Epithelial cell of proximal tubule (primary cell): Measurements from ENCODE around the gene SLC23A2. TPM values are rescaled to one million over a fixed set of nuclear protein-coding genes. Genes with fewer than 3 reads are reported as not detected.

Experiments used
- DNase-seq: peaks from one replicate; pipeline ENCODE4 v3.0.0-alpha.2; 2011; ENCODE audit warnings: low read depth
- H3K4me3 ChIP-seq: 2 replicates; pipeline ENCODE4 v1.5.1; 2011; ENCODE audit warnings: low read depth, mild to moderate bottlenecking, low read length
- total RNA-seq: library from RNA; depleted of rRNA; stranded (reverse); fragments of >200 nt; gene quantifications from 2 replicates; pipeline ENCODE4 v1.2.3, GENCODE V29; 2015
- TF ChIP-seq, protein P1 (sequence below): conservative IDR thresholded peaks from 2 replicates; pipeline ENCODE4 v1.5.1; 2012; ENCODE audit warnings: low read depth, mild to moderate bottlenecking, low read length

The SLC23A2 gene
- total RNA-seq, 1 donor from 2014 or later: 5.3 TPM

DNA sequence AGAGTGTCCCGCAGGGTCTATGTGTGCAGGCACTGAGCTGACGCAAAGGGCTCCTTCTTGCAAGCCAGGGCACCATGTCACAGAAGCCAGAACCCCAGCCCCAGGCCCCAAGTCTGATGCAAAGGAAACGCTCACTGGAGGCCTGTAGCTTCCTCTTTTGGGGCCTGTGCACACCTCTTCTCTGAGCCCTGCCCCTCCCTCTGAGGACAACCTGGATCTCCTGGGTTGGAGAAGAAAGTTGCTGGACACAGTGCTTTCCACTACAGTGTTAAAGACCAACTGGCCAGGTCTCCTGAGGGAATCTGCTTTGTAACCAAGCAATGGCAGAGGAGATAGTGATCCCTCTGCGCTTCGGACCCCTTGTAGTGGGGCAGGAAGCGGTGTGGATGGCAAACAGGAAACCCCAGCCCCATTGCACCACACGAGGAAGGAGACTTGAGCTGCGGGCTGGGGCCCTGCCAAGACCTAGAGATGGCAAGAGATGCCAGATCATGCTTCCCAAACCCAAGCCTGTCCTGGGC is 189.6 kb downstream of the SLC23A2 start:
- TF ChIP-seq, protein P1, sequence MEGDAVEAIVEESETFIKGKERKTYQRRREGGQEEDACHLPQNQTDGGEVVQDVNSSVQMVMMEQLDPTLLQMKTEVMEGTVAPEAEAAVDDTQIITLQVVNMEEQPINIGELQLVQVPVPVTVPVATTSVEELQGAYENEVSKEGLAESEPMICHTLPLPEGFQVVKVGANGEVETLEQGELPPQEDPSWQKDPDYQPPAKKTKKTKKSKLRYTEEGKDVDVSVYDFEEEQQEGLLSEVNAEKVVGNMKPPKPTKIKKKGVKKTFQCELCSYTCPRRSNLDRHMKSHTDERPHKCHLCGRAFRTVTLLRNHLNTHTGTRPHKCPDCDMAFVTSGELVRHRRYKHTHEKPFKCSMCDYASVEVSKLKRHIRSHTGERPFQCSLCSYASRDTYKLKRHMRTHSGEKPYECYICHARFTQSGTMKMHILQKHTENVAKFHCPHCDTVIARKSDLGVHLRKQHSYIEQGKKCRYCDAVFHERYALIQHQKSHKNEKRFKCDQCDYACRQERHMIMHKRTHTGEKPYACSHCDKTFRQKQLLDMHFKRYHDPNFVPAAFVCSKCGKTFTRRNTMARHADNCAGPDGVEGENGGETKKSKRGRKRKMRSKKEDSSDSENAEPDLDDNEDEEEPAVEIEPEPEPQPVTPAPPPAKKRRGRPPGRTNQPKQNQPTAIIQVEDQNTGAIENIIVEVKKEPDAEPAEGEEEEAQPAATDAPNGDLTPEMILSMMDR: no peak
- DNase-seq: no peak
- H3K4me3 ChIP-seq: no peak overlapping the region

DNA sequence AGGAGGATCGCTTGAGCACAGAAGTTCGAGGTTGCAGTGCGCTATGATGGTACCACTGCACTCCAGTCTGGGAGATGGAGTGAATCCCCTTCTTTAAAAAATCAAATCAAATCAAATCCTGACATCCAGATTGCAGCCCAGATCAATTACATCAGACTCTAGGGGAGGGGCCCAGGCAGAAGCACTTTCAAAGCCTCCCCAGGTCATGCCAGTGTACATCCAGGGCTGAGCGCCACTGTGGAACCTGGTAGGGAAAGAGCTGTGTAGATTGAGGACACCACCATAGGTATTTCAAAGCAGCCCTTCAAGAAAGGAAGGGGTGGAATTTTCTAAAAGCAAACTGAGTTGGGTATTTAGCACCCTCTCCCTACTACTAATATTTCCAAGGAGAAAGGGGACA is 190.1 kb downstream of the SLC23A2 start:
- TF ChIP-seq, protein P1: no peak
- DNase-seq: no peak
- no peak overlapping the region for H3K4me3 ChIP-seq

DNA sequence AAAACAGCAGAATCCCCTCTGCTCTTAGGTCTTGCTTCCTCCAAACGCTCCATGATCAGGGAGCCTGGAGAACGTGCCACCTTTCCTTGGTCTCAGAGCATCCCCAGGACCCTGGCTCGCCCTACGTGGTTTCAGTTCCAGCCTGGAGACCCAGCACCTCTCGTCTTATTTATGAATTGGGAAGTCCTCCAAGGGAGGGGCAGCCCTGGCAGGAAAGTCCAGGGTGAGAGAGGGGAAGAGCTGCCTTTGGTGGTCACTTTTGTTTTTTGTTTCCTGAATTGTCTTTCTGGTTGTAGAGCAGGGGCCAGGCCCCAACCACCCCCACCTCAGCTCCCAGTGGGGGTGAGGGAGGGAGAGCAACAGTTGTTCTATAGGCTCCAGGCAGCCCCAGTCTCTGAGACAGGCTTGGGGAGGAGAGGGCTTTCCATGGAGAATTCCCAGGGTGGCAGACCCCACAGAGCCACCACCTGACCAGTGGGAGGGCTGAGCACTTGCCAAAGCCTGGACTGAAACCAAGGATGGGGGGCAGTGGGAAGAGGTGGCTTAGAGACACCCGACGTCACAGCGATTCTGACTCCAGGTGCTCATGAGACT is 190.8 kb downstream of the SLC23A2 start:
- no peak for DNase-seq
- no peak overlapping the region for H3K4me3 ChIP-seq
- TF ChIP-seq, protein P1: no peak

DNA sequence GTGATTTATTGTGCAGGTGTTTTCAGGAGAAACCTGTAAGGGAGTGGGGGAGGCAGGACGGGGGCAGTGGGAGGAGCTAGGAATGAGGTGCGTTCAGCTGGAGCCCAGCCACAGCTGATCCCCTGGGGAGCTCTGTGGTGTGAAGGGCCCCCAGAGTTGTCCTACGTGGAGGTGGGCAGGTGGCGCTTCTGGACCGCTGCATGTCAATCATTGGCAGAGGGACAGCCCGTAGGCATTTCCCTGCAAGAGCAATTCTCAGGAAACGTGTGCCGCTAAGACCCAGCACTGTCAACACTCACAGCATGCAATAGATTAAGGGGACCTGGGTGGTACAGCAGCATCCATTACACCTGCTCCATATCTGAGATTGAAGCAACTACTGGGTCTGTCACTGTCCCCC is 191.6 kb downstream of the SLC23A2 start:
- no peak for DNase-seq
- TF ChIP-seq, protein P1: no peak

DNA sequence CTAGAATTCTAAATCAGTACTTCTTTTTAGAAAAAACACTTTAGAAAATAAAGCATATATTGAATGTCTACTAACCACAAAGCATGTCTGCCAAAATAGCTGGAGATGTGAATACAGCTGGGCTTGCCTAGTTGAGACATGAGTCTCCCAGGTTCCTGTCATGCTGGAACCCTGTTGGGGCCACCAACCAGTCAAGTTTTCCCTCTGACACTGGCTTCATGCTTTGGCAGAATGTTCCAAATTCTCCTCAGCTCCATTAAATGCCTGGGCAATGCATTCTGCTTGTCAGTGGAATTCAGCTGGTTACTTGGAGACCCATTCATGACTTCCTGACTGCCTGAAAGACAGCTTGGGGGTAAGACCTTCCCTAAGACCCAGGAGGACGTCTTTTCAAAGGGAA is 192.4 kb downstream of the SLC23A2 start:
- TF ChIP-seq, protein P1: no peak
- H3K4me3 ChIP-seq: no peak overlapping the region
- no peak for DNase-seq

More for the DNA sequence above, 191.6 kb downstream of the SLC23A2 start:
- no peak overlapping the region for H3K4me3 ChIP-seq

DNA sequence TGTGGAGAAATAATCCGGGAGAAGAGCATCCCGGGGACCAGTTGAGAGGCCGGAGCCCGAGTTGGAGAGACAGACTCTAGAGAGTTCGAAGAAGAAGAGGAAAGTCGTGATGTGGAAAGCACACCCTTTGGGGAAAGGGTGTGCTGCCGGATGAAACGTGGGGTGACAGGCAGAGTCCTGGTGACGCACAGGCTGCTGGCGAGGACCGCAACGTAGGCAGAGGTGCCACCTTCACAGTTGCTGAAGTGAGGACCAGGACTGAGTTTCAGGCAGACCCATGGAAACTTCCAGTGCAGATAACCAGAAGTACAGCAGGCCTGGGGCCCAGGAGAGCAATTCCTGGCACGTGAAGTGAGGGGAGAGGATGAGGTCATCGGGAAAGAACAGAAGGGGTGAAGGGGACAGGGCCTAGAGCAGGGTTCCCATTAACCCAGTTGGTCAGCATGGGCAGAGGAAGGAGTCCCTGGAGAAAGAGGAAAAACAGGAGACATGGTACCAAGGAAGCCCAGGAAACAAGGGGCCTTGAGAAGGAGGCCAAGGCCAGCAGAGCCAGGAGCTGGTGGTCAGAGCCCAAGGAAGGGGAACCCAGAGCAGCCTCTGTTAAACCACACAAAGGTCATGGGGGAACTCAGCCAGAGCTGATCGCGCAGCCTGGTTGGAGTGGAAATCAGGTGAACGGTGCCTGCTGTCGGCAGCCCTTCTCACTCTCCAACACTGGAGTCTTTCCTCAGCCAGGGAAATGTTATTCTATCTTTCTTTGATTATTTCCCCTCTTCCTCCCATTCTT is 195.5 kb downstream of the SLC23A2 start:
- TF ChIP-seq, protein P1: no peak
- no peak overlapping the region for H3K4me3 ChIP-seq
- DNase-seq: no peak
